ENCODE measurements around the gene CERS3.

The CERS3 gene

DNA sequence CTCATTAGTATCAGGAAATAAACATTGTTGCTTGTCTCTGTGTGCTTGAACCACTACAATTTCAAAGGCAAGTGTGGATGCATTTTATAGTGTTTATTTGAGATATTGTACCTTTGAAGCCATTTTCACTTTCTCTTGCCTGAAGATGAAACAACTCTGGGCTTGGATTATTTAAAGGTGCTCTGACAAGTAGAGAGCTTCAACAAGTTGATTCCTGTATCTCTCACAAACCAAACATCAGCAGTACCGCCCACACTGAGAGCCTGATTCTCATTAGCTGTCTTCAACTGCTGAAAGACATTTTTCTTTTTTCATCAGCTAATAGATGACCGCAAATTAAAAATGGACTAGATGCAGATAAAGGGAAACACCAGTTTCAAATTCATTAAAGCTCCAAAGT is 806 bp upstream of the CERS3 start:
- no peak for DNase-seq (ENCODE audit: low spot score)

DNA sequence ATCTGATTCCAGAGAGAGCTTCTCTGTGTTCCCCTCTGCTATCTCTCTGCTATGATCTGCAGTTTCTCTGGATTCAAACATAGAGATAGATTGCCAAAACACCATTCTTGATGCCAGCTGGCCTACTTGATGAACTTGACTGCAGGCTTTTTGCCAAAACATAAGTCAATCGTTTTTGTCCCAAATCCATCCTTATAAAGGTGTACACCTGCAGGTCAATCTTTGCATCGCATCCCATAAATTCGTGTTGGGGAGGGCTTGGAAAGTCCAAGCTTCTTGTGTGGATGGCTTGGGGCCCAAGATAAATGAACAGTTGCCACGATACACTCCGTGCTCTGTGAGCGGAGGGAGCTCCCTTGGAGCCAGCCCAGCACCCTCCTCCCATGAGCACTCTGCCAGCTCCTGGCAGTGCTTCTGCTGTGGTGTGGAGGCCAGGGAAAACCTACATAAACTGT is 2.7 kb downstream of the CERS3 start:
- DNase-seq (ENCODE audit: low spot score), result peak; percentile 82

DNA sequence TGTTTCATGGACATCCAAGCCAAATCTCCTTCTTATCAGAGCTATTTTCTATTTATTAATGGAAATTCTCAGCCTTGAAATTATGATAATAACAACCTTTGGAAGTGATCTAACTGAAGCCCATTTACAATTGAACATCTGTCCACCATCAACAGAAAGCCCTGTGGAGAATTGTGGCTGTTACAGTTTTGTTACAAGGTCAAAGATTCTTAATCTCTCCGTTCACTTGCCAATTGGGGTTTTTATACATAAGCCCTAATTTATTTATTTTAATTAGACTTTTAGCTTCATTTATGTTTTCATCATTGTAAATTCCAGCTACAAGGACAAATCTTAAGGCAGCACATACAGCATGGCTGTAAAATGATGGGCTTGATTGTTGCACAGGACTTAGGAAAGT is 3.3 kb downstream of the CERS3 start:
- DNase-seq (ENCODE audit: low spot score), result no peak

DNA sequence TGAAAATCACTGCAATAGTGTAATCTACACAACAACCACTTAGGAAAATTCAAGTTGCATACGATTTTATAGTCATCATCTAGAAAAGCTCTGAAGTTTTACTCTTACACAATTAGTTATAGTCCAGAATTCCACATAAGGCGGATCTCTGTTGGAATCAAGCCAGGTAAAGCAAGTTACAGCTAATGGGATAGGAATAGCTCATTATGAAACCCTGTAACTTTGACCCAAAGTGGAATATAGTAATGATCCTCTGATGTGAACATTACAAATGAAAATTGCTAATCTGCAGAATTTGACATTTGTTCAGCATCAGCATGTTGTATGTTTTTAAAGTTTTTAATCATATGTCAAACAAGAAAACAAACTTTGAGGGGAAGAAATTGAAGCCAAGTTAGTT is 4.4 kb downstream of the CERS3 start:
- no peak for DNase-seq (ENCODE audit: low spot score)

DNA sequence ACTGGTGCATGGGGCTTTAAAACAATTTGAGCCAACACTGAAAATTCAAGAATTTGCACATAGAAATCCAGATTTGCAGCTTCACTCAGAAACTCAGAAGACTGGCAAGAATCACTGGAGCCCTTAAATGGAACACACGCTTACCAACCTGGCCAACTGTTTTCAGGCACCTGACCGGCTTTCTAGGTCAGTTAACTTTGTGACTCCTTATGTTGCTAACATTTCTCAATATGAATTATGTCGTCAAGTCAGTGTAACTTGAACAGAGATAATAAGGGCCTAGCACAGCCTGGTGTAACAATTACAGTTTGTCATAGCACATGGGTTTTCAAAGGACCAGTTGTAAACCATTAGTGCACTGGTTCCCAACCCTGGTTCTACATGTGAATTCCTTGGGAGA is 6.8 kb downstream of the CERS3 start:
- DNase-seq (ENCODE audit: low spot score), result no peak

DNA sequence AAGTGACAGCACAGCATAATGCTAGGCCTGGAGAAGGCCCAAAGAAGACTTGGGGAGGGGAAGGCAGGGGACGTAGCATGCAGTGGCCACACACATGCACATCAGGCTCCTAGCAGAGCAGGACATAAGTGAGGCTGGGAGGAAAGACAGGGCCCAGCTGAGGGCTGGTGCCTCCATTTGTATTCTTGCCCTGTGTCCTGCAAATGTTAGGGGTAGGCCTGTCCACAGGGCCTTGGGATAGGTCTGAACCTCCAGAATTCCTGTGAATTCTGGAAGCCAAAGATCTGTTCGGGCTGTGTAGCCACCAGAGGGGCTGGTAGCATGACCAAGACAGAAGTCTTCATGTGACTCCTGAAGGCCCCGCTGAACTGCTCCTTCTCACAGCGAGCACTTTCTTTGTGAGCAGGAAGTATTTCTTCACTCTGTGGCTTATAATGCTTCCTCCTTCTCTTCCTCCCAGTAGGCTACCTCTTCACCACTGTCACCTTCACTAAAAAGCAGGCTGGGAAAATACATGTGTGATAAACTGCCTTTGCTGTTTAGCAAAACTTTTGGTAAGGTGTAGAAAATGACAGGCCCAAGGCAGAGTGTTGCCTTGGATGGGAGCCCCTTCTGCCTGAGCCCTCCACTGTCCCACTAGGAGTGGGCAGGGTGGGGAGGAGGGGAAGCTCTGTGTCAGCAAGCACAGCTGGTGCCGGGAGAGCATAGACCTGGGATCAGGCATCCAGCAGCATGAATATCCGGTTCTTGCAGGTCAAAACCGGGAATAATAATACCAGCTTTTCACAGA is 8.4 kb downstream of the CERS3 start:
- DNase-seq (ENCODE audit: low spot score), result peak; percentile 34

DNA sequence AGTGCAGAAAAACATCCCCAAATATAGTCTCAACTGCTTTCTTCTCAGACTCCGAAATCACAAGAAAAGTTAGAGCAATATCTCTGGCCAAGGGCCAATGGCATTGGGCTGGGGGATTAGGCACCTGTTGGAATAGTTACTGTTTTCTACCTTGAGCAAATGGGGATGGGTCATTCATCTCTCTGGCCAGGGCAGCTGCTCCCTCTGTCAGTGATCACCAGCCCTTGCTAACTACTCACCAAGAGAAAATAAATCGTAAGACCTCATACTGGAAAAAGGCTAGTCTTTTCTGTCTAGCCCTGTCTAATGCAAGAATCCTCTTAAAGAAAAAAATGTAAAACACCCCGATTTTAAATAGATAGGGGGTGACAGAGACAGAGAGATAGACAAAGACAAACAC is 10.9 kb downstream of the CERS3 start:
- no peak for DNase-seq (ENCODE audit: low spot score)

DNA sequence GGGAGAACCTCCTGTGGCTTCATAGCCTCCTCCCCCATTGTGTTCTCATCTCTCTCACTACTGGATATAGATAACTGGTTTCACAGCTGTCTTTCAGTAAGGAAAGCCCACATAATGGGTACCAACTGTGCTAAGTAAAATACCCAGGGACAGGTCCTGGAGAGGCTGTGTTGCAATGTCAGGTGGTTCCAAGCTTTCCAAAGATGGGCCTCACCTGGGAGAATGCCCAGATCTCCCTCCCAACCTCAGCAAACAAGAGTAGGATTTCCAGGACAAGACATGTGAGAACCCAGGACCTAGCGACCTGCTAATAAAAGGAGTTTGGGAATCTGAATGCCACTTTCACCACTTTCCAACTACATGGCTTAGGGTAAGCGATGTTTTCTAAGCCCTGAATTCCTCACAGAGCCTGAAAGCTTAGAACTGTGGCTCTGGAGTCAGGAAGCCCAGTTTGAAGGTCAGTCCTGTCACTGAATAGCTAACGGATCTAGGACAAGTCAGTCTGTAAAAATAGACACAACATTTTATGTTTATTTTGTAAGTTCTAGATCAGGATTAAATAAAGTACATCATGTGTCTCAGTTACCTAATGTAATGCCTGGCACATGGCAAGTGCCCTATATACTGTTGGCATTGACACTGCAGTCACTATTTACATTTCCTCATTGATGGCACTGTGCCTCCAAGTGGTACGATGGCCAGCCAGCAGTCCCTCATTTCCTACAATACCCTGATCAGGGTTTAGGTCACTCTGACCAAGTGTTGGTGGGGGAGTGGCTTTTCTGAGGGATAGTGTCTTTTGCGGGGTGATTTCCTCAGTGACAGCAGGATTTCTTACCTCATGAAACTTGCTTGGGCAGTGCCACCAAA is 11.9 kb downstream of the CERS3 start:
- DNase-seq (ENCODE audit: low spot score), result no peak

DNA sequence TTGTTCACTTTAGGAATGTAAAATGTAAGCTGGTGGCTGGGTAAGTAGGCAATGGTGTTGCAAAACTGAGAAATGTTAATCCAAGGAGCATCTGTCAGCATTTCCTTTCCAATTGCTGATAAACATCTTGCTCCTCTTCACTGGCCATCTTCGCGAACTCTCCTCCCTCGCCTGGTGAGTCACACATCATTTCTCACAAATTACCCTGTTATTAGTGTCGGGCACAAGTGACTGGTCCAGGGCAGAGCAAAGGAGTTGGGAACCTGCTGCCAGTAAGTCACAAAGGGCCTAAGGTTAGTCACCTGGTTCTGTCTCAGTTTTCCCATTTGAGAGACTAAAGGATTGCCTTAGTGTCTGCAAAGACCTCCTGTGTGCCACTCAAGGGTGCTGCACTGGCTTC is 13.0 kb downstream of the CERS3 start:
- no peak for DNase-seq (ENCODE audit: low spot score)

DNA sequence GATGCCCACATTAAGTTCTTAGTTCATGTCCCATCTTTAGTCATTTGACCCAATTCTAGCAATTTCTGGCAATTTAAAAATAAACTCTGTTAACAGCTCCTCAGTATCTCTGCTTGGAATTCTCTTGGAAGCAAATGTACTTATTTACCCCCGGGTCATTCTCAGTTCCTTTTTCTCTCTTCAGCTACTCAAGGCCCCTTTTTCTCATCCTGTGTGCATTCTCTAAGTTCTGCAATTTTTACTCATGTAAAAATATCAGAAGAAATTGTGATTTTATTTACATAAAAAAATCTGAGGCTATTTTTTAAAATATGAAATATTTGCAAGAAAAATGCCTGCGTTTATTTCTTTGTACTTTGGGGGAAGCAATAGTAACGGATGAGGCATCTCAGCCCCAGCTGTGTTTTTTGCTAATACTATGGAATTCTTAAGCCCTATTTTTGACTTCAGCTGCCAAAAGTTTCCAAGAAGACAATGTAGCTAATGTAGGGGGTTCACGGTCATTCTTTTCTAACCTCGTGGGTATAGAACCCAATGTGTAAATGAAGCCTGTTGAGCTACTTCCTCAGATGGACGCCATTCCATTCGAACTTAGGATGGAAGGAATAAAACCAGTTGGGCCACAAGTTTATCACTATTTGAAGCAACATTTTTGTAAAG is 20.0 kb downstream of the CERS3 start:
- no peak for DNase-seq (ENCODE audit: low spot score)

DNA sequence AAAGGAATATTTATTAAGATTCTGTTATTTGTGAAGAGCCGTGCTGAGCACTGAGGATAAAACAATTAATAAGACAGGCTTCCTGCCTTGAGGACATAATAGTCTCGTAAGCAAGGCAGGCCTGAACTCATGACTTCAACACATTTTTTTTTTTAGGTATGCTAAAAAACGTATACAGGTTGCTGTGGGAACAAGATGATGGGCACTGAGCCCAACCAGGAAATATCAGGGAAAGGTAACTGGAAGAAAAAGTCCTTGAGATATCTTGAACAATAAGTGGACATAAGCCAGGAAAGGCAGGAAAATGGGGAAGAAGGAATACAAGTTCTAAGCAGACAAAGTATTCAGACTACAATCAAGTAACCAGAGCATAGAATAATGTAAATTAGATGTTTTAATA is 26.1 kb downstream of the CERS3 start:
- DNase-seq (ENCODE audit: low spot score), result no peak

DNA sequence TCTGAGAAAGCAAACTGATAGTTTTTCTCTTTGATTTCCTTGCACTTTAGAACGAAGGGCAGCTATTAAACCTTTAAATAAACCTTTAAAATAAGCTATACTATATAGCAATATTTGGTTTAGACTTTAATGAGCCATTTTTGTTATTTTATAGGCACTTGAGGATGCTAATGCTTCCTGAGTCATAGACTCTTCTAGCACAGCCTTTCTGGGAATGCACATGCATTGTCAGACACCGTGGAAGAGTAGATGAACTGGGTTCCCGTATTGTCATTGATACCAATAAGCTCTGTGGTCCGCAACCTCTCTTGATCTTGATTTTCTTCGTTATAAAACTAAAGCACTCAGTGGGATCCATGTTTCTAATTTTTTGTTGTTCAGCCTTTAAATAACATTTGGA is 27.6 kb downstream of the CERS3 start:
- no peak for DNase-seq (ENCODE audit: low spot score)

DNA sequence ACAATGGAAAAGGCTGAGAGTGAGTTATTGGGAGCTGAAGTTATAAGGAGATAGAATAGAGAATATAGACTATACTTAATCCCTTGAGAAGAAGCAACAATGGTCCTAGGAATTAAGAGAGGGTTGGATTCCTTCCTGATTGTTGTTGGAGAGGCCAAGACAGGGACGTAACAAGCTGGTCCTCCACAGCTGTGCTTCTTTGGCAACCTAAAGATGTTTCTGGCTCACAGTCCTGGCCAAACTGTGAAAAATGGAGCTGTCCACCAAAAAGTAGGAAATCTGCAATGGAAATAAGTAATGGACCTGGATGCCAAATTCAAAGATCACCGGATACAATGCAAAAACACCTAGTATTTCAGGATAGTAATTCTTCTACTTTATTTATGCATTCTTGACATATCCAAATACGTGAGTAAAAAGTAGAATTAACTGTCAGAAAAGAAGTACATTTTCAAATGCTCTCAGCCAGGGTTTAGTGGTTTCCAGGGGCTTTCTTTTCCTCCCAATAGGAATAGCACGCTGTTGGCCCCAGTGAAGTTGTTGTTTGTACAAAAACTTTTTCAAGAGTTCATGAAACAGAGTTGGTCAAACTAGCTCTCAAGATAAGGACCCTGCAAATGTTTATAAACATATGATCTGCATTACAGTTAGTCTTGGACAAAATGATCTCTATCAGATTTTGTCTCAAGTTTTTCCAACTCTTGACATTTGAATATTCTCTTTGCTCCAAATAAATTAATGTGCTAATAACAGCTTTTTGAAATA is 28.3 kb downstream of the CERS3 start:
- DNase-seq (ENCODE audit: low spot score), result no peak

DNA sequence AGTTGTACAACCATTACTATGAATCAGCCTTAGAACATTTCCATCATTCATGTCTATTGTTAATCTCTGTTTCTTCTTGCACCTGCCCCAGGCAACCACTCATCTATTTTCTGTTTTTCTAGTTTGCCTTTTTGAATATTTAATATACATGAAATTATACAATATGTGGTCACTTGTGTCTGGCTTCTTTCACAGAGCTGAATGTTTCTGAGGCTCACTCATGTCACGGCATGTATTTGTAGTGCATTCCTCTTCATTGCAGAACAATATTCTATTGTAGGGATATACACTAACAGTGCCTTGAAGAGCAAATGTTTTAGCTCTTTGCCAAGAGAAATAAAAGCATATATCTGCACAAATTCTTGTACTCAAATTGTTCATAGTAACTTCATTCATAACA is 32.9 kb downstream of the CERS3 start:
- no peak for DNase-seq (ENCODE audit: low spot score)

DNA sequence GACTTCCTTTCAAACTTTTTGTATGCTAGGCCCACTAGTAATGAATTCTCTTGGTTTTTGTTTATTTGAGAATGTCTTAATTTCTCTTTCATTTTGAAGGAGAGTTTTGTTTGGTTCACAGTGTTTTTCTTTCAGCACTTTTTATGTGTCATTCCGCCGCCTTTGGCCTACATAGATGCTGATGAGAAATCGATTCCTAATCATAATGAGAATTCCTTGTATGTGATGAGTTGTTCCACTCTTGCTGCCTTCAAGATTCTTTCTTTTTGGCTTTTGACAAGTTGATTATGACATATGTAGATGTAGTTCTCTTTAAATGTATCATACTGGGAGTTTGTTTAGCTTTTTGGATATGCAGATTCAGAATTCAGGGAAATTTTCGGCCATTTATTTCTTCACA is 35.5 kb downstream of the CERS3 start:
- no peak for DNase-seq (ENCODE audit: low spot score)

DNA sequence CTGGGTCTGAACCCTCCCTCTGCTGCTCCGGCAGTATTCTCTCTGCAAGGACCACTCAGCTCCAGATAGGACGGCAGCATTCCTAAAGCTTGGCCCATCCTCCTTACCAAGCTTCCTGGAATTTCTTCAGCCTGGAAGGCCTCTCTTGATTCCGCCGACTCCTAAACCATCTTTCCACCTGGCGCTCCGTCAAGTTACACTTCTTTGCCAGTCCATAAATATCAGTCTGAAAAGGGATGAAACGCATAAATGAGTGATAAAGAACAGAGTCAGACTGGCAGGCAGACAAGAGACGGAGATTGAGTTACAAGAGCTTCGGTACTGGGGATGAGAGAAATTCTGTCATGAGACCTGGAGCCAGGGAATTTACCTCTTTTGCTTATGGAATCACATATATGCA is 44.3 kb downstream of the CERS3 start:
- DNase-seq (ENCODE audit: low spot score), result no peak

DNA sequence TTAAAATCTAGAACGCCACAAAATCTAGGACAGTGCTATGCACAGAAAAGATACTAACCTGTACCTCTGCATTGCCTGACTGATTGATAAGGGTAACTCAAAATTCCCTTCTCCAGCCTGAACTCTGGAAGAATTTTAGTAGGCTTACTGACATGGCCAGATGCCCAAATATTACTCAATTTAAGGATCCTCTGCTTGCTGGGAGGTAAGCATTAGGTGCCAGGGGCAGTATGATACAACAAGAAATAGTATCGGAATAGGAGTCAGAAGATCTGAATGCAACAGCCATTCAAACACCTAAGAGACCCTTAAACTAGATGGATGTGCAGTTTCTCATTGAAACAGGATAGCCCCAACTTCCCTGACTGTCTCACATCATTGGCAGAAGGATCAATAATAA is 45.4 kb downstream of the CERS3 start:
- no peak for DNase-seq (ENCODE audit: low spot score)

DNA sequence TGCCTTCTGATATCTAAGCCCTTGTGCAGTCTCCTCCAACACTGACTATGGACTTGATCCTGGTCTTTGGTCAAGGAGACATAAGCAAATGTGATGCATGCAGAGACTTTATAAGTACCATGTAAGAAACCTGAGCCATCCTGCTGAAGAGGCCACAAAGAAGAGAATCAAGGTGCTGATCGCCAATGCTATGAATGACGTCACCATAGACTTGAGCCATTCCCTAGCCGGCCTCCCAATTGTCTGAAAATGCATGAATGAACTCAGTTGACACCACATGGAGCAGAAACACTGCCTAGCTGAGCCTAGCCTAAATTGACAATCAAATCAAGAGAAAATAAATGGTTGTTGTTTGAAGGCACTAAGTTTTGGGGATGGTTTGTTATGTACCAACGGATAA is 51.9 kb downstream of the CERS3 start:
- no peak for DNase-seq (ENCODE audit: low spot score)

DNA sequence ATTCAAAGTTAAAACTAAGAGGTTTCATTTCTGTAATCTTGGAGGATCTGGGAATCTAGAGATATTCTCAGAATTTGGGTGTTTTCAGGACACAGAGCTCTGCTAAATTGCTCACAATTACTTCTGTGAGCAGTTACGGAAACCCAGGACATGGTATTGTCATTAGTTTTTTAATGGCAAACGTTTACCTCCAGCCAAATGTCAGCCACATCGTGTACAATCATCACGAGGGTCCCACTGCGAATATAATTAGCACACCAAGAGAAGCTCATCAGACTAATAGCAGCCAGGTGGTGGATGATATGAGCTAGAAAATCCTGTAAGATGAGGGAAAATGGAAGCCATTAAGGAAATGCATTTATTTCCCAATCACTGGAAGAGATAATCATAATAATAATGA is 56.0 kb downstream of the CERS3 start:
- DNase-seq (ENCODE audit: low spot score), result no peak

DNA sequence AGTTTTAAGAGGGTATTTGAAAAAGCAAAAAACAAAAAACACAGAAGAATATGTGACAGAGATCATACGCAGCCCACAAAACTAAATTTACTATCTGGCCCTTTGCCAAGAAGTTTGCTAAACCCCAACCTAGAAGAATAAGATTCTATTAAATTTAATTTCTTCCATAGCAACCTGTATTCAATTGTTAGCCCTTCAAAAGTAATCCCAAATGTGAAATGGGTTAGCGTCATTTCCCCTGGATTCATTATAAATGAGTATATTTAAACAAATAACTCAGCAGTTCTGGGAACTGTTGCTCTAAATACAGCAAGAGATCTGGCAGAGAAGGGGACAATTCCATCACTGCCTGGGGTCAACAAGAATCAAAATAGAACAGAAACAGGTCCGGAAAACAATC is 56.8 kb downstream of the CERS3 start:
- DNase-seq (ENCODE audit: low spot score), result no peak

DNA sequence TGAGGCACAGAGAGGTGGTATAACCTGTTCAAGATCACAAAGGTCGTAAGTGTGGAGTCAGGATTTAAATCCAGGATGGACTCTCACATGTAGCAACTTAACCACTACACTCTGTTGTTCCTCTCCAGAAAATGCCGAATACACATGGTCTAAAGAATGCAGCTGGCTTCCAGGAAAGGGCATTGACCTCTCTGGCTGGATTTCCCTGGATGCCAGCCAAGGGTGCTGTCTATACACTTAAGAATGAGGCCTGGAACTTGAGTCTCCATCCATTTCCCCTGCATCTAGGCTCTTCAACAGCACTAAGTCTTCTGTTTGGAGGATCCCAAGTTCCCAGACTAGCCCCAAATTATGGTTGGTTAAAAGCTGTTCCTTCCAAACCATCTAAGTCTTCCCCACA is 60.5 kb downstream of the CERS3 start:
- DNase-seq (ENCODE audit: low spot score), result no peak

DNA sequence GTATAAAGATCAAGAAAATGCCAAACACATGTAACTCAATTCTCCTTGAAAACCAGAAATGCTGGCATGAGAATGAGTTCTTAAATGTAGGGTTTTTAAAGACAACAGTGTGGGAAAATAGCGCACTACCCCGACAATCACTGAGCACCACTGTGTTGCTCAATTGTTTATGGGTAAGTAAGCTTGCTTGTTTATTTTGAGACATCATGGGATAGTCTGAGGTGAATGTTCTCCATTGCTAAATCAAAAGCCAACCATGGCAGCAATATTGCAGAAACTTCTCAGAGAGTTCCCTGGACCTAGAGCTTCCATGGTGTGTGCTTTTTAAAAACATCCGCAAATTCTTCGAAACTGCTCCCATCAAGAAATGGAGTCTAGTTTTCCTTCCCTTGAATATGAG is 62.7 kb downstream of the CERS3 start:
- DNase-seq (ENCODE audit: low spot score), result no peak

Data from Ammon's horn (tissue), 1 donor.